Keratinocyte (primary cell): ENCODE measurements around the gene CNNM2. TPM values are rescaled to one million over a fixed set of nuclear protein-coding genes. Genes with fewer than 3 reads are reported as not detected.

Experiments
- DNase-seq: peaks from one replicate; pipeline ENCODE4 v3.0.0-alpha.2; 2011; ENCODE audit warnings: low read depth, missing footprints, low spot score
- FAIRE-seq: peaks from 2 replicates; lab custom pipeline; 2011; peaks lifted over from hg19 to GRCh38; lab: Jason Lieb, UNC
- H2AFZ ChIP-seq: 2 replicates; pipeline ENCODE4 v1.6.0; 2012; ENCODE audit warnings: low read length, control low read depth, inconsistent platforms; ENCODE audit not compliant: control insufficient read depth
- H3K27ac ChIP-seq: 2 replicates; pipeline ENCODE4 v1.5.1; 2011; ENCODE audit warnings: low read length; ENCODE audit not compliant: control insufficient read depth, insufficient read depth
- H3K27me3 ChIP-seq: 3 replicates; pipeline ENCODE4 v1.6.0; 2011; ENCODE audit warnings: low read length; ENCODE audit not compliant: control insufficient read depth, insufficient read depth; ENCODE audit errors: extremely low read depth
- H3K36me3 ChIP-seq, 2 experiments: 2 replicates in 1 of 2; 3 replicates in 1 of 2; pipeline ENCODE4 v1.5.1; 2011; ENCODE audit warnings: low read length in 2 of 2, mild to moderate bottlenecking in 1 of 2; ENCODE audit not compliant: control insufficient read depth in 2 of 2, insufficient read depth in 2 of 2; ENCODE audit errors: extremely low read depth in 1 of 2
- H3K4me1 ChIP-seq: 3 replicates; pipeline ENCODE4 v1.5.1; 2011; ENCODE audit warnings: low read length; ENCODE audit not compliant: control insufficient read depth, insufficient read depth; ENCODE audit errors: extremely low read depth
- H3K4me2 ChIP-seq: 3 replicates; pipeline ENCODE4 v1.6.0; 2011; ENCODE audit warnings: low read depth, low read length; ENCODE audit not compliant: control insufficient read depth, insufficient read depth; ENCODE audit errors: extremely low read depth
- H3K4me3 ChIP-seq, 3 experiments: fragments of 200-600 bp in 1 of 3; sonication (generic) in 1 of 3; 2 replicates in 2 of 3; 3 replicates in 1 of 3; pipeline ENCODE4 v1.5.1; 2011 to 2016; ENCODE audit warnings: low read length in 3 of 3, mild to moderate bottlenecking in 3 of 3, control low read depth in 2 of 3, inconsistent platforms in 1 of 3, low read depth in 1 of 3, mixed read lengths in 1 of 3, mixed run types in 1 of 3, moderate library complexity in 1 of 3; ENCODE audit not compliant: control insufficient read depth in 2 of 3, insufficient read depth in 2 of 3; ENCODE audit errors: extremely low read depth in 1 of 3
- H3K79me2 ChIP-seq: 2 replicates; pipeline ENCODE4 v1.6.0; 2012; ENCODE audit warnings: low read length; ENCODE audit not compliant: control insufficient read depth, insufficient read depth
- H3K9ac ChIP-seq: 3 replicates; pipeline ENCODE4 v1.6.0; 2011; ENCODE audit warnings: low read length; ENCODE audit not compliant: control insufficient read depth, insufficient read depth; ENCODE audit errors: extremely low read depth
- H3K9me1 ChIP-seq: 3 replicates; pipeline ENCODE4 v1.6.0; 2011; ENCODE audit warnings: low read length; ENCODE audit not compliant: control insufficient read depth, insufficient read depth; ENCODE audit errors: extremely low read depth
- H3K9me3 ChIP-seq: 2 replicates; pipeline ENCODE4 v1.5.1; 2012; ENCODE audit warnings: low read depth, low read length; ENCODE audit not compliant: control insufficient read depth
- H4K20me1 ChIP-seq: 3 replicates; pipeline ENCODE4 v1.6.0; 2011; ENCODE audit warnings: low read length; ENCODE audit not compliant: control insufficient read depth, insufficient read depth; ENCODE audit errors: extremely low read depth
- CTCF ChIP-seq, 3 experiments: IDR thresholded peaks in 1 of 3; conservative IDR thresholded peaks in 1 of 3; optimal IDR thresholded peaks in 1 of 3; 2 replicates in 2 of 3; 3 replicates in 1 of 3; pipeline versions ENCODE3 to v1.5.1; 2011; ENCODE audit warnings: low read length in 3 of 3, mild to moderate bottlenecking in 3 of 3, moderate library complexity in 2 of 3, control low read depth in 1 of 3, inconsistent platforms in 1 of 3; ENCODE audit not compliant: insufficient read depth in 2 of 3; ENCODE audit errors: extremely low read depth in 1 of 3
- EZH2 ChIP-seq: IDR thresholded peaks from one replicate; pipeline ENCODE4 v1.6.1; 2012; ENCODE audit warnings: inconsistent platforms, mild to moderate bottlenecking, low read length, moderate library complexity
- dilution Hi-C: fragments of 300-500 bp; cut with MboI; formaldehyde crosslinking; loops from one replicate; pipeline ENCODE4 v1.7.0; 2020; ENCODE audit warnings: low sequenced_read_pairs; ENCODE audit not compliant: extremely low pct_ligation_motif_present
- polyA plus RNA-seq, 5 experiments: library from polyadenylated mRNA; depleted of rRNA in 3 of 5; stranded (reverse) in 3 of 5; stranded (forward) in 1 of 5; unstranded in 1 of 5; fragments of >200 nt; gene quantifications; 1 replicate in 1 of 5; 2 replicates in 3 of 5; 3 replicates in 1 of 5; pipeline versions ENCODE4 v1.2.1 to v1.2.3, GENCODE V29; 2011 to 2012; ENCODE audit warnings: missing spikeins in 2 of 5, low read depth in 1 of 5, low replicate concordance in 1 of 5

Gene CNNM2
- polyA plus RNA-seq, 1 donor (not counting 4 experiments of a cell fraction or from before 2014, with no cell fraction given) = 1.5 TPM

- Histone ChIP-seq H3K36me3 (peaks cover 4 to 5% of the 10 kb centered on the region in 2 experiments), H3K4me3 (no peak overlapping the region), H4K20me1 (no peaks in the 10 kb centered on the region), H3K9me3 (no peaks in the 10 kb centered on the region), H2AFZ (no peak overlapping the region), H3K4me1 (no peaks in the 10 kb centered on the region), H3K9me1 (no peaks in the 10 kb centered on the region), H3K9ac (no peak overlapping the region), H3K27ac (no peak overlapping the region), H3K79me2 (no peaks in the 10 kb centered on the region), H3K27me3 (no peaks in the 10 kb centered on the region), H3K4me2 (no peak overlapping the region)
- DNase-seq (no peak), FAIRE-seq (no peak)
- TF ChIP-seq EZH2 (no peak), CTCF (optimal IDR thresholded peaks at IDR 0.05 in 1 of 3, IDR thresholded peaks at IDR 0.05 in 1 of 3, conservative IDR thresholded peaks at IDR 0.05 in 1 of 3; ENCODE audit: extremely low read depth in 1 of 3, insufficient read depth in 2 of 3, low read length in 3 of 3) (no peak)
- dilution Hi-C loops = no loop called here
These were observed 185.9 kb downstream of the CNNM2 start for GRCh38 chr10:103103989-103104388.

GRCh38 chr10:103104721-103105120 lies 186.6 kb downstream of the CNNM2 start:
- no peak for FAIRE-seq
- Histone ChIP-seq H3K4me2 (no peak overlapping the region), H3K36me3 (peaks cover 4% of the 10 kb centered on the region in 2 experiments)

More at GRCh38 chr10:103104721-103105120, 186.6 kb downstream of the CNNM2 start:
- TF ChIP-seq CTCF (optimal IDR thresholded peaks at IDR 0.05 in 1 of 3, IDR thresholded peaks at IDR 0.05 in 1 of 3, conservative IDR thresholded peaks at IDR 0.05 in 1 of 3; ENCODE audit: extremely low read depth in 1 of 3, insufficient read depth in 2 of 3, low read length in 3 of 3) (no peak), EZH2 (no peak)
- Histone ChIP-seq H2AFZ (no peak overlapping the region), H3K4me3 (no peak overlapping the region), H3K27ac (no peak overlapping the region), H3K4me1 (no peaks in the 10 kb centered on the region), H3K9me3 (no peaks in the 10 kb centered on the region), H3K9me1 (no peaks in the 10 kb centered on the region), H3K79me2 (no peaks in the 10 kb centered on the region), H4K20me1 (no peaks in the 10 kb centered on the region), H3K27me3 (no peaks in the 10 kb centered on the region), H3K9ac (no peak overlapping the region)
- no peak for DNase-seq
- dilution Hi-C loops = no loop called here
